HCT116 (cell line): ENCODE data around the gene FUCA2. TPM values are rescaled to one million over a fixed set of nuclear protein-coding genes. Genes with fewer than 3 reads are reported as not detected.

Experiments
- ATAC-seq: fragments of 200-7000 bp; cut with Tn5 transposase; 2 replicates; pipeline ENCODE4 v1.9.1; 2020; ENCODE audit warnings: mild to moderate bottlenecking, moderate library complexity
- BruUV-seq: library from RNA; stranded (reverse); fragments of 400-500 nt; replicated peaks from 2 replicates; lab custom pipeline; 2021; lab: Mats Ljungman, UMichigan
- CTCF ChIA-PET: fragments of 300-600 bp; sonication (Branson Sonifier 250); formaldehyde crosslinking; loops from one replicate; lab custom pipeline; 2021; ENCODE audit warnings: antibody characterized with exemption; lab: Charles Lee
- POLR2A ChIA-PET: fragments of 300-600, 350-600 bp; sonication (Branson Sonifier 250); formaldehyde crosslinking; loops from one replicate; lab custom pipeline; 2021; ENCODE audit warnings: antibody characterized with exemption; lab: Charles Lee
- RAD21 ChIA-PET, 2 experiments: fragments of 300-600 bp; sonication (Branson Sonifier 250); formaldehyde crosslinking; loops; one replicate each; lab custom pipeline; 2023; ENCODE audit warnings: low total read pairs in 2 of 2; ENCODE audit not compliant: uncharacterized antibody in 2 of 2, unreplicated experiment in 2 of 2, low non-redundant PET in 1 of 2; lab: Charles Lee
- DNase-seq: peaks from one replicate; pipeline ENCODE4 v3.0.0-alpha.2; 2010; ENCODE audit warnings: low read depth, low spot score
- H2AFZ ChIP-seq: fragments of 200-600 bp; shearing (Covaris generic), sonication (generic); 2 replicates; pipeline ENCODE4 v1.6.1; 2017; ENCODE audit warnings: low read depth, mixed run types, mixed read lengths, antibody characterized with exemption, low read length; ENCODE audit not compliant: poor library complexity, severe bottlenecking
- H3K27ac ChIP-seq: 2 replicates; pipeline ENCODE4 v1.5.1; 2012; ENCODE audit warnings: low read depth, low read length
- H3K27me3 ChIP-seq: fragments of 200-600 bp; sonication (generic); 2 replicates; pipeline ENCODE4 v1.6.1; 2016; ENCODE audit warnings: mixed run types, low read length, mixed read lengths; ENCODE audit not compliant: insufficient read depth
- H3K36me3 ChIP-seq, 2 experiments: fragments of 200-500 bp in 1 of 2; fragments of 200-600 bp in 1 of 2; sonication (Bioruptor generic) in 1 of 2; sonication (generic) in 1 of 2; 2 replicates each; pipeline versions ENCODE4 v1.5.1 to v1.6.1; 2014 to 2016; ENCODE audit warnings: low read length in 2 of 2, inconsistent platforms in 1 of 2, mixed read lengths in 1 of 2, mixed run types in 1 of 2; ENCODE audit not compliant: insufficient read depth in 2 of 2, control insufficient read depth in 1 of 2
- H3K4me1 ChIP-seq, 2 experiments: fragments of 200-600 bp in 1 of 2; sonication (generic) in 1 of 2; 2 replicates each; pipeline versions ENCODE4 v1.5.1 to v1.6.1; 2012 to 2017; ENCODE audit warnings: low read length in 2 of 2, inconsistent platforms in 1 of 2, mild to moderate bottlenecking in 1 of 2, mixed read lengths in 1 of 2, mixed run types in 1 of 2, moderate library complexity in 1 of 2; ENCODE audit not compliant: insufficient read depth in 2 of 2, control insufficient read depth in 1 of 2
- H3K4me2 ChIP-seq: fragments of 200-600 bp; sonication (generic); 2 replicates; pipeline ENCODE4 v1.6.1; 2017; ENCODE audit warnings: mixed run types, low read length, mixed read lengths
- H3K4me3 ChIP-seq, 2 experiments: fragments of 200-600 bp in 1 of 2; sonication (generic) in 1 of 2; replicated peaks in 1 of 2; 2 replicates each; pipeline ENCODE4 v1.5.1; 2011 to 2016; ENCODE audit warnings: low read length in 2 of 2, control low read depth in 1 of 2, low read depth in 1 of 2, mild to moderate bottlenecking in 1 of 2, mixed read lengths in 1 of 2, mixed run types in 1 of 2
- H3K79me2 ChIP-seq: fragments of 200-600 bp; sonication (generic); 2 replicates; pipeline ENCODE4 v1.6.1; 2017; ENCODE audit warnings: mild to moderate bottlenecking, mixed run types, low read length, moderate library complexity, mixed read lengths; ENCODE audit not compliant: insufficient read depth
- H3K9ac ChIP-seq: fragments of 200-600 bp; sonication (generic); 2 replicates; pipeline ENCODE4 v1.6.1; 2016; ENCODE audit warnings: low read length, mixed read lengths
- H3K9me2 ChIP-seq: fragments of 200-600 bp; sonication (generic), shearing (Covaris generic); 2 replicates; pipeline ENCODE4 v1.6.1; 2017; ENCODE audit warnings: mixed run types, mild to moderate bottlenecking, moderate library complexity; ENCODE audit not compliant: insufficient read depth
- H3K9me3 ChIP-seq, 2 experiments: fragments of 200-500 bp in 1 of 2; fragments of 200-600 bp in 1 of 2; sonication (Bioruptor generic) in 1 of 2; sonication (generic) in 1 of 2; 2 replicates each; pipeline ENCODE4 v1.6.1; 2014 to 2017; ENCODE audit warnings: low read length in 2 of 2, mixed read lengths in 2 of 2, inconsistent platforms in 1 of 2, low read depth in 1 of 2, mild to moderate bottlenecking in 1 of 2, mixed run types in 1 of 2, moderate library complexity in 1 of 2; ENCODE audit not compliant: control insufficient read depth in 1 of 2, insufficient read depth in 1 of 2
- H4K20me1 ChIP-seq: fragments of 200-600 bp; sonication (generic), shearing (Covaris generic); 2 replicates; pipeline ENCODE4 v1.6.1; 2017; ENCODE audit warnings: mixed run types, mild to moderate bottlenecking, moderate library complexity; ENCODE audit not compliant: insufficient read depth
- CBX3 ChIP-seq: IDR thresholded peaks from 2 replicates; pipeline ENCODE4 v1.6.1; 2012; ENCODE audit warnings: low read depth
- CEBPB ChIP-seq: IDR thresholded peaks from 2 replicates; pipeline ENCODE4 v1.6.1; 2012; ENCODE audit warnings: low read depth
- EGR1 ChIP-seq: IDR thresholded peaks from 2 replicates; pipeline ENCODE4 v1.6.1; 2012; ENCODE audit warnings: low read depth
- ELF1 ChIP-seq: IDR thresholded peaks from 2 replicates; pipeline ENCODE4 v1.6.1; 2012; ENCODE audit warnings: low read depth, borderline replicate concordance
- EZH2 ChIP-seq: fragments of 200-600 bp; sonication (generic); IDR thresholded peaks from 2 replicates; pipeline ENCODE4 v1.6.1; 2017; ENCODE audit warnings: antibody characterized with exemption, mixed run types
- EZH2phosphoT487 ChIP-seq: fragments of 200-600 bp; IDR thresholded peaks from 2 replicates; pipeline ENCODE4 v1.6.1; 2018; ENCODE audit warnings: antibody characterized with exemption, borderline replicate concordance
- FOSL1 ChIP-seq: IDR thresholded peaks from 2 replicates; pipeline ENCODE4 v1.6.1; 2012; ENCODE audit warnings: low read depth
- POLR2A ChIP-seq: IDR thresholded peaks from 2 replicates; pipeline ENCODE4 v1.7.0; 2011; ENCODE audit warnings: borderline replicate concordance; ENCODE audit not compliant: insufficient read depth, insufficient read length; ENCODE audit errors: extremely low read depth
- RAD21 ChIP-seq: IDR thresholded peaks from 2 replicates; pipeline ENCODE4 v1.6.1; 2012; ENCODE audit warnings: low read depth, mild to moderate bottlenecking
- SIN3A ChIP-seq: IDR thresholded peaks from 2 replicates; pipeline ENCODE4 v1.6.1; 2012; ENCODE audit warnings: low read depth
- SP1 ChIP-seq: IDR thresholded peaks from 2 replicates; pipeline ENCODE4 v1.6.1; 2012; ENCODE audit warnings: low read depth
- SRF ChIP-seq: IDR thresholded peaks from 2 replicates; pipeline ENCODE4 v1.6.1; 2012; ENCODE audit warnings: low read depth
- TCF7L2 ChIP-seq: IDR thresholded peaks from 2 replicates; pipeline ENCODE4 v1.7.0; 2011; ENCODE audit warnings: borderline replicate concordance, inconsistent platforms; ENCODE audit not compliant: insufficient read depth, insufficient read length; ENCODE audit errors: extremely low read depth
- YY1 ChIP-seq: IDR thresholded peaks from 2 replicates; pipeline ENCODE4 v1.6.1; 2011; ENCODE audit warnings: low read length, low read depth, moderate library complexity, mild to moderate bottlenecking; ENCODE audit not compliant: insufficient replicate concordance; ENCODE audit errors: extremely low read depth
- ZFX ChIP-seq: fragments of 450-650 bp; IDR thresholded peaks from 2 replicates; pipeline ENCODE4 v1.6.1; 2017
- ZNF274 ChIP-seq: fragments of 200-500 bp; sonication (Bioruptor generic); IDR thresholded peaks from 2 replicates; pipeline ENCODE4 v1.6.1; 2014; ENCODE audit warnings: mild to moderate bottlenecking, low read depth, low read length, inconsistent platforms
- intact Hi-C: fragments of 100-400 bp; cut with micrococcal nuclease; formaldehyde crosslinking; loops from 2 replicates; pipeline ENCODE4 v1.10.0; 2022
- total RNA-seq: library from RNA; stranded (reverse); gene quantifications from one replicate; pipeline ENCODE4 v1.2.1, GENCODE V29; 2021; ENCODE audit not compliant: unreplicated experiment
- TF ChIP-seq, protein P1 (sequence below): IDR thresholded peaks from 2 replicates; pipeline ENCODE4 v1.6.1; 2012
- TF ChIP-seq, protein P2 (sequence below): IDR thresholded peaks from 2 replicates; pipeline ENCODE4 v1.6.1; 2011; ENCODE audit warnings: mild to moderate bottlenecking, low read length, moderate library complexity; ENCODE audit not compliant: insufficient replicate concordance; ENCODE audit errors: extremely low read depth
- TF ChIP-seq, protein P3 (sequence below): IDR thresholded peaks from 2 replicates; pipeline ENCODE4 v1.6.1; 2012; ENCODE audit warnings: low read depth
- TF ChIP-seq, protein P4 (sequence below): IDR thresholded peaks from 2 replicates; pipeline ENCODE4 v1.6.1; 2012

FUCA2 gene
- total RNA-seq, 1 experiment from 2014 or later = 75.4 TPM

DNA sequence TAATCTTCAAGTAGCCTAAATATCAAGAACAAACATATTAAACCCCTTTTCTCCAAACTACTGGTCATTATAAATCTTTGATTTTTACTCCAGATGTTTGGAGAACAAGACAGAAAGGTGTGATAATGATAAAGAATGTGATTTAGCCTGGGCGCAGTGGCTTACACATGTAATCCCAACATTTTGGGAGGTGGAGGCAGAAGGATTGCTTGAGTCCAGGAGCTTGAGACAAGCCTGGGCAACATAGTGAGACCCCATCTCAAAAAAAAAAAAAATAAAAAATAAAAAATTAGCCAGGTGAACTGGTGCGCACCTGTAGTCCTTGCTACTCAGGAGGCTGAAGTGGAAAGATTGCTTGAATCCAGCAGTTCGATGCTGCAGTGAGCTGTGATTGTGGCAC lies 35.1 kb upstream of the FUCA2 start:
- no peak overlapping the region for H3K4me3 ChIP-seq
- intact Hi-C loops = no loop called here
- H3K9ac ChIP-seq = no peak overlapping the region
- no peak for ATAC-seq
- no peaks in the 10 kb centered on the region for H3K36me3 ChIP-seq
- POLR2A ChIA-PET = no interaction called here
- H3K27ac ChIP-seq = no peak overlapping the region
- no peaks in the 10 kb centered on the region for H3K9me3 ChIP-seq
- DNase-seq = no peak
- no peaks in the 10 kb centered on the region for H3K27me3 ChIP-seq
- CTCF ChIA-PET = no interaction called here
- BruUV-seq = no TSS peak
- H4K20me1 ChIP-seq = no peaks in the 10 kb centered on the region
- TF ChIP-seq SRF = no peak
- no peak for TF ChIP-seq CBX3
- no peak for TF ChIP-seq SIN3A
- no peak for TF ChIP-seq ELF1
- no peak for TF ChIP-seq ZNF274
- no peak for TF ChIP-seq RAD21
- no peak for TF ChIP-seq ZFX
- no peak for TF ChIP-seq EZH2
- TF ChIP-seq SP1 = no peak
- TF ChIP-seq, protein P1, sequence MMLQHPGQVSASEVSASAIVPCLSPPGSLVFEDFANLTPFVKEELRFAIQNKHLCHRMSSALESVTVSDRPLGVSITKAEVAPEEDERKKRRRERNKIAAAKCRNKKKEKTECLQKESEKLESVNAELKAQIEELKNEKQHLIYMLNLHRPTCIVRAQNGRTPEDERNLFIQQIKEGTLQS = no peak
- TF ChIP-seq EZH2phosphoT487 = no peak
- TF ChIP-seq, protein P2, sequence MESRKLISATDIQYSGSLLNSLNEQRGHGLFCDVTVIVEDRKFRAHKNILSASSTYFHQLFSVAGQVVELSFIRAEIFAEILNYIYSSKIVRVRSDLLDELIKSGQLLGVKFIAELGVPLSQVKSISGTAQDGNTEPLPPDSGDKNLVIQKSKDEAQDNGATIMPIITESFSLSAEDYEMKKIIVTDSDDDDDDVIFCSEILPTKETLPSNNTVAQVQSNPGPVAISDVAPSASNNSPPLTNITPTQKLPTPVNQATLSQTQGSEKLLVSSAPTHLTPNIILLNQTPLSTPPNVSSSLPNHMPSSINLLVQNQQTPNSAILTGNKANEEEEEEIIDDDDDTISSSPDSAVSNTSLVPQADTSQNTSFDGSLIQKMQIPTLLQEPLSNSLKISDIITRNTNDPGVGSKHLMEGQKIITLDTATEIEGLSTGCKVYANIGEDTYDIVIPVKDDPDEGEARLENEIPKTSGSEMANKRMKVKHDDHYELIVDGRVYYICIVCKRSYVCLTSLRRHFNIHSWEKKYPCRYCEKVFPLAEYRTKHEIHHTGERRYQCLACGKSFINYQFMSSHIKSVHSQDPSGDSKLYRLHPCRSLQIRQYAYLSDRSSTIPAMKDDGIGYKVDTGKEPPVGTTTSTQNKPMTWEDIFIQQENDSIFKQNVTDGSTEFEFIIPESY = no peak
- TF ChIP-seq, protein P3, sequence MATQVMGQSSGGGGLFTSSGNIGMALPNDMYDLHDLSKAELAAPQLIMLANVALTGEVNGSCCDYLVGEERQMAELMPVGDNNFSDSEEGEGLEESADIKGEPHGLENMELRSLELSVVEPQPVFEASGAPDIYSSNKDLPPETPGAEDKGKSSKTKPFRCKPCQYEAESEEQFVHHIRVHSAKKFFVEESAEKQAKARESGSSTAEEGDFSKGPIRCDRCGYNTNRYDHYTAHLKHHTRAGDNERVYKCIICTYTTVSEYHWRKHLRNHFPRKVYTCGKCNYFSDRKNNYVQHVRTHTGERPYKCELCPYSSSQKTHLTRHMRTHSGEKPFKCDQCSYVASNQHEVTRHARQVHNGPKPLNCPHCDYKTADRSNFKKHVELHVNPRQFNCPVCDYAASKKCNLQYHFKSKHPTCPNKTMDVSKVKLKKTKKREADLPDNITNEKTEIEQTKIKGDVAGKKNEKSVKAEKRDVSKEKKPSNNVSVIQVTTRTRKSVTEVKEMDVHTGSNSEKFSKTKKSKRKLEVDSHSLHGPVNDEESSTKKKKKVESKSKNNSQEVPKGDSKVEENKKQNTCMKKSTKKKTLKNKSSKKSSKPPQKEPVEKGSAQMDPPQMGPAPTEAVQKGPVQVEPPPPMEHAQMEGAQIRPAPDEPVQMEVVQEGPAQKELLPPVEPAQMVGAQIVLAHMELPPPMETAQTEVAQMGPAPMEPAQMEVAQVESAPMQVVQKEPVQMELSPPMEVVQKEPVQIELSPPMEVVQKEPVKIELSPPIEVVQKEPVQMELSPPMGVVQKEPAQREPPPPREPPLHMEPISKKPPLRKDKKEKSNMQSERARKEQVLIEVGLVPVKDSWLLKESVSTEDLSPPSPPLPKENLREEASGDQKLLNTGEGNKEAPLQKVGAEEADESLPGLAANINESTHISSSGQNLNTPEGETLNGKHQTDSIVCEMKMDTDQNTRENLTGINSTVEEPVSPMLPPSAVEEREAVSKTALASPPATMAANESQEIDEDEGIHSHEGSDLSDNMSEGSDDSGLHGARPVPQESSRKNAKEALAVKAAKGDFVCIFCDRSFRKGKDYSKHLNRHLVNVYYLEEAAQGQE = no peak
- no peak for TF ChIP-seq FOSL1
- TF ChIP-seq CEBPB = no peak
- no peak for TF ChIP-seq YY1
- no peak for TF ChIP-seq POLR2A
- no peak for TF ChIP-seq EGR1
- no peak for TF ChIP-seq TCF7L2
- TF ChIP-seq, protein P4, sequence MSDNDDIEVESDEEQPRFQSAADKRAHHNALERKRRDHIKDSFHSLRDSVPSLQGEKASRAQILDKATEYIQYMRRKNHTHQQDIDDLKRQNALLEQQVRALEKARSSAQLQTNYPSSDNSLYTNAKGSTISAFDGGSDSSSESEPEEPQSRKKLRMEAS = no peak
- H2AFZ ChIP-seq = no peak overlapping the region
- RAD21 ChIA-PET = no interaction called here
- no peaks in the 10 kb centered on the region for H3K79me2 ChIP-seq
- H3K4me1 ChIP-seq = peaks cover 11 to 14% of the 10 kb centered on the region in 2 experiments; a peak in 3 of 4 replicates
- H3K9me2 ChIP-seq = no peaks in the 10 kb centered on the region
- H3K4me2 ChIP-seq = no peak overlapping the region; the same call in 1 of the 2 replicates
